Bone marrow (tissue), 2 donors: ENCODE results near the gene NLRC3.
"Not testable (repeated sequence)": the region's sequence is repeated elsewhere in the genome, so short reads cannot be mapped to it uniquely, and the experiment has no call there.

Experiments
- DNase-seq, 2 donors: peaks; one replicate each; lab custom pipeline; 2025; lab: John Stamatoyannopoulos, UW

Gene NLRC3

DNA sequence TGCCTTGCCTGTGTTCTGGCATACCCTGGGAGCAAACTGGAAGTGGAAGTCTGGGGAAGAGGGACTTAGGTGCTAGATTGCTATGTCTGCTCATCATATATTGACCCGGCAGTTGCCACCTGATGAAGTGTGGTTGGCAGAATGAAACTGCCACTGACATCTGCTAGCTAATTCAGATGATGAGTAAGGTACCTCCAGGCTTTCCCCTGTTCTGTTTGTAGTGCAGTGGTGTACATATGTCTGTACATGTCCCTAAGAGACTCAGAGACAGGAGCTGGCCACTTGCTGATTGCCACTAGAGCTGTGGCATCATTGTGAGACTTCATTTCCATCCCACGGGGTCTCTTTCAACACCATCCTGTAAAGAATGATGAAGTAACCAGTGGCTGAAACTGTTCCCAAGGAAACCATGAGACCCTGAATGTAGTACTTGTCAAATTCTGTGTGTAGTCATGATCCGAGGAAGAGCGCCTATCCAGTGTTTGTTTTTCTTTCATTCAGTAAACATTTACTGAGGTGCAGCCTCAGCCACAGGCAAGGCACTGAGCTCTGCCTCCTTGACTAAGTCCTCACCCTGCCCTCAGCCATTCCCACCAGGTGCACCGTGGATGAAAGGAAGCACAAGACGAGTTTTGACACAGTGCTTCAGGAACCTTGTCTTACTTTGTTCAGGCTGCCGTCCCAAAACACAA, 63.2 kb downstream of the NLRC3 start:
- DNase-seq, result no peak

DNA sequence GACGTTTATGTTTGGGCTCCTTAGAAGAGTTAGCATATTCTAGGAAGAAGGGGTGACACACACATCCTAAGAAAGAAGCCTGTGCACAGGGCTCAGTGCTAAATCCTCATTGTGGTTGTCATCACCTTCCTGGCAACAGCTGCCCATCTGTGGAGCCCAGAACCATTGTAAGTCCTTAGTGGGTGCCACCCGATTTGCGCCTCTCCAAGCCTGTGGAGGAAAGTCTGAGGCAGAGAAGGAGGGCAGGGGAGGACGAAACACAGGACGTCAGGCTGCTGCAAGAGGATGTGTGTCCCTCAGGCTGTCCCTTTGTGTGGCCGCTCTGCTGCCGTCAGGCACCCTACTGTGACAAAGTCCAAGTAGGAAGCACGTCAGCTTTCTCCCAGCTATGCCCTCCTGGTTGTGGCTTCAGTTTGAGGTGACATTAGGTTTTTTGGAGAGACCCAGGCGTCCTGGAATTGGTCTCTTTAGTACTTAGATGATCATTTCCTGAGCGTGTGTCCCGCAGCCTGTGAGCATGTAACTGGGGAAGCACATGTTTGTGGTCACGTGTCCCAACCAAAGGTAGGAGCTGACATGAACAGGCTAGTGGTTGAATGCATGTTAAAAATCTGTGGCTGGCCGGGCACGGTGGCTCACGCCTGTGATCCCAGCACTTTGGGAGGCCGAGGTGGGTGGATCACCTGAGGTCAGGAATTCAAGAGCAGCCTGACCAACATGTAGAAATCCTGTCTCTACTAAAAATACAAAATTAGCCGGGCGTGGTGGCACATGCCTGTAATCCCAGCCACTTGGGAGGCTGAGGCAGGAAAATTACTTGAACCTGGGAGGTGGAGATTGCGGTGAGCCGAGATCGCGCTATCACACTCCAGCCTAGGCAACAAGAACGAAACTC, 65.7 kb downstream of the NLRC3 start:
- no peak for DNase-seq

DNA sequence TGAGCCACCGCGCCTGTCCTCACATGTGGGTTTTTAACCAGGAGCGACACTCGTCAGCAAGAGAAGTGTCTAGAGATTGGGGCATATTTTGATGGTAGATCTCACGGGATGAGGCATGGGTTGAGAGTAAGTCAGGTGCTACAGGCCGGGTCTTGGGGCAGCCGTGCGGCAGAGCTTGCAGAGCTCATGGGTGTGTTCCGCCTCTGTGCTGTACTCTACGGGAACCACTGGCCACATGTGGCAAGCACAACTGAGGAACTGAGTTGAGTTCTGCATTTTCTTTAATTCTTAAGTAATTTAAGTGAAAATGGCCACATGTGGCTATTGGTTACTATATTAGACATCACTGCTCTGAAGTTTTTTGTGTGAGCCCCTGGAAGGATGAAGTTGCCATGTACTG, 66.8 kb downstream of the NLRC3 start:
- no peak for DNase-seq

DNA sequence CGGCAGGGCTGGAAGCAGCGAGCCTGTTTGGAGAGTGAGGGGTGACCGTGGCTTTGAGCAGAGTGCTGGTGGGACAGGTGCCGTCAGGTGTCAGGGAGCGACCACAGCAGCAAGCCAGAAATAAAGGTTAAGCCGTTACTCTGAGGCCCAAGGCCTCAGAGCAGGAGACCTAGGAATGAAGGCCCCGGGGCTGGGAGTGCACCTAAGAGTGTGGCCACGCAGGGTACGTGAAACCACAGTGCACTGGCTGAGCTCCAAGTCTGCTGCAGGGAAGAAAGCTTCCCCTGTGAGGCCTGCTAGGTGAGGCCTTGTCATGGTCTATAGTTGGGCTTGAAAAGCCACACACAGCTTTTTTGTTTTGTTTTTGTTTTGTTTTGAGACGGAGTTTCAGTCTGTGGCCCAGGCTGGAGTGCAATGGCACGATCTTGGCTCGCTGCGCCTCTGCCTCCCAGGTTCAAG, 67.7 kb downstream of the NLRC3 start:
- no peak for DNase-seq

DNA sequence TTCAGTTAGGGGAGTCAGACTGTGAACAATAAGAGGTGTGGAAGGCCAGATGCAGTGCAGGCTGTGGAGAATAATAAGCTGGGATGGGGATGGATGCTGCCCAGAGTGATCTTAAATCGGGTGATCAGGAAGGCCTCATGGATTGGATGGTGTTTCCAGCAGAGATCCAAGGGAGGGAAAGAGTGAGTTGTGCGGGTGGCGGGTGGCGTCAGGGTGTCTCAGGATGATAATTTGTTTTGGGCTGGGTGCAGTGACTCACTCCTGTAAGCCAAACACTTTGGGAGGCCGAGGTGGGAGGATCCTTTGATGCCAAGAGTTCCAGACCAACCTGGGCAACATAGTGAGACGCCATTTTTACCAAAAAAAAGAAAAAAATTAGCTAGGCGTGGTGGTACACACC, 68.5 kb downstream of the NLRC3 start:
- no peak for DNase-seq

DNA sequence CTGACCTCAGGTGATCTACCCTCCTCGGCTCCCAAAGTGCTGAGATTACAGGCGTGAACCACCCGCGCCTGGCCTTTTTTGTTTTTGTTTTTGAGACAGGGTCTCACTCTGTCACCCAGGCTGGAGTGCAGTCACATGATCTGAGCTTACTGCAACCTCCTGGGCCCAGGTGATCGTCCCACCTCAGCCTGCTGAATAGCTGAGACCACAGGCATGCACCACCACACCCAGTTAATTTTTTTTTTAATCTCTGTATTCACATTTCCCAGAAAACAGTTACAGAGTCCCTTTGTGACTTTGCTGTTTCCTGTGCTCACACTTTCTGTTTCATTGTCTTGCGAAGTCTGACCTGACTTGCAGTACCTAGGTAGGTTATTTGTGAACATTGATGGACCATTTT, 73.7 kb downstream of the NLRC3 start:
- DNase-seq, result no peak

DNA sequence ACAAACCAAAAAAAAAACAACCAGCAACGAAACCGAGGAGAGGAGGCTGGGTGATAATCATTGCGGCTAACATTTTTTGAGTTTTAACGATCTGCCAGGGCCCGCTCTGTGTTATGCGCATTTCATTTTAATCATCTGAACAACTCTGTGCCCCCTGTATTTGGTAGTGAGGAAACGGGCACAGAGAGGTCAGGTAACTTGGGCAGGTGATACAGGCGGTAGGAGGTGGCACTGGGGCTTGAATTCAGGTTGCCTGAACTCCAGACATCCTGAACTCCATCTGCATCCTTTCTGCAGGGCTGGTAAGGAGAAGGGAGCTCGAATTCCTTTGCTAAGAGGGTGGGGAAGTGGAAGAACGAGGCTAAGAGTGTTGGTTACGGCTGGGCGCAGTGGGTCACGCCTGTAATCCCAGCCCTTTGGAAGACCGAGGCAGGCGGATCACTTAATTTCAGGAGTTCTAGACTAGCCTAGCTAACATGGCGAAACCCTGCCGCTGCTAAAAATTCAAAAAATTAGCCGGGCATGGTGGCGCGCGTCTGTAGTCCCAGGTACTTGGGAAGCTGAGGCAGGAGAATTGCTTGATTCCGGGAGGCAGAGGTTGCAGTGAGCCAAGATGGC, 75.3 kb downstream of the NLRC3 start:
- DNase-seq, result no peak

DNA sequence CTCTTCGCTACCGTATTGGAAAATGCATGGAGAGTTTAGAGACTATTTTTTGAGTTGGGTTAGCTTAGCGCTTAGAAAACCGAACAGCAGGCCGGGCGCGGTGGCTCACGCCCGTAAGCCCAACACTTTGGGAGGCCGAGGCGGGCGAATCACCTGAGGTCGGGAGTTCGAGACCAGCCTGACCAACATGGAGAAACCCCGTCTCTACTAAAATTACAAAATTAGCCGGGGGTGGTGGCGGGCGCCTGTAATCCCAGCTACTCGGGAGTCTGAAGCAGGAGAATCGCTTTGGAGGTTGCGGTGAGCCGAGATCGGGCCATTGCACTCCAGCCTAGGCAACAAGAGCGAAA, 75.8 kb downstream of the NLRC3 start:
- not testable (repeated sequence) for DNase-seq

DNA sequence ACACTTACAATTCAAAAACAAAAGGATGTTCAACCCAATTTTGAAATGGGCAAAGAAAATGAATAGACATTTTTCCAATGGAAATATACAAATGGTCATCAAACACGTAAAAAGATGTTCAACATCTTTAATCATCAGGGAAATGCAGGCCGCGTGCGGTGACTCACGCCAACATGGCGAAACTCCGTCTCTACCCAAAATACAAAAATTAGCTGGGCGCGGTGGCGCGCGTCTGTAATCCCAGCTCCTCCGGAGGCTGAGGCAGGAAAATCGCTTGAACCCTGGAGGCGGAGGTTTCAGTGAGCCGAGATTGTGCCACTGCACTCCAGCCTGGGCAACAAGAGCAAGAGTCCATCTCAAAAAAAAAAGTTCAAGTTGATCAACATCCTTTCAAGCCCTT, 78.2 kb downstream of the NLRC3 start:
- no peak for DNase-seq

DNA sequence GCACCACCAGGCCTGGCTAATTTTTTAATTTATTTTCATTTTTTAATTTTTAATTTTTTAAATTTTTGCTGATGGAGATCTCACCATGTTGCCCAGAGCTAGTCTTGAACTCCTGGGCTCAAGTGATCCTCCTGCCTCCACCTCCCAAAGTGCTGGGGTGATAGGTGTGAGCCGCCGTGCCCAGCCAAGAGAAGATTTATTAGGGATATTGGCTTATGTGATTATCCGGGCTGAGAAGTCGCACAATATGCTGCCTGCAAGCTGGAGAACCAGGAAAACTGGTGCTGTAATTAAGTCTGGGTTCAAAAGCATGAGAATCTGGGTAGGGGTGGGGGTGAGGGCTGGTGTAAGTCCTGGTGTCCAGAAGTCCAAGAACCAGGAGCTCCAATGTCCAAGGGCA, 79.4 kb downstream of the NLRC3 start:
- DNase-seq, result no peak

DNA sequence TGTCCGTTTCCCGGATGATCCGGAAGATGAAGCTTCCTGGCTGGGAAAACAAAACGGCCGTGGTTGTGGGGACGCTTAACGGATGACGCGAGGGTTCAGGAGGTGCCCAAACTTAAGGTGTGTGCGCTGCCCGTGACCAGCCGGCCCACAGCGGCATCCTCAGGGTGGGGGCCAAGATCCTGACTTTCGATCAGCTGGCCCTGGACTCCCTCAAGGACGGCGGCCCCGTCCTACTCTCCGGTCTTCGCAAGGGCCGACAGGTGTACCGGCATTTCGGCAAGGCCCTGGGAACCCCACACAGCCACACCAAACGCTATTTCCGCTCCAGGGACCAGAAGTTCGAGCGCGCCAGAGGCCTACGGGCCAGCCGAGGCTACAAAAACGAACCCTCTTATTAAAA, 80.8 kb downstream of the NLRC3 start:
- no peak for DNase-seq

DNA sequence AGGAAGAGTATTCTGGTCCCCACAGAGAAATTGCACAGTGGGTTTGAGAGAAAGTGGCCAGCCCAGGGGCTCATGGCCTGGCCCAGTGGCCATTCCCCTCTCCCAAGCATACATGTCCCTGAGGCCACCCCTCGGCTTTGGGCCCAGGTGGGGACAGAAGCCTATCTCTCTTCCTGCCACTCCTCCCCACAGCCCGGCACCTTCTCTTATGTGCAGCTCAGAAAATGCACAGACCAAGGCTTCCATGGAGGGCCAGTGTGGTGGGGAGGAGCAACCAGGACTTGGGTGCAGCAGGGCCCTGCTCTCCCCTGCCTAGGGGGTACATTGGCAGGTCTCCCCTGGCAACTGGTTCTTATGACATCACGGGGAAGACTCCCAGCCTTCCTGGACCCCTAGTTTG, 82.0 kb downstream of the NLRC3 start, which contains the start of gene C16orf90:
Gene C16orf90 (minus strand): TSS at position 314 of the 400 bp plus-strand sequence. CDS start 68 bp downstream, at position 246.
- DNase-seq, result no peak

DNA sequence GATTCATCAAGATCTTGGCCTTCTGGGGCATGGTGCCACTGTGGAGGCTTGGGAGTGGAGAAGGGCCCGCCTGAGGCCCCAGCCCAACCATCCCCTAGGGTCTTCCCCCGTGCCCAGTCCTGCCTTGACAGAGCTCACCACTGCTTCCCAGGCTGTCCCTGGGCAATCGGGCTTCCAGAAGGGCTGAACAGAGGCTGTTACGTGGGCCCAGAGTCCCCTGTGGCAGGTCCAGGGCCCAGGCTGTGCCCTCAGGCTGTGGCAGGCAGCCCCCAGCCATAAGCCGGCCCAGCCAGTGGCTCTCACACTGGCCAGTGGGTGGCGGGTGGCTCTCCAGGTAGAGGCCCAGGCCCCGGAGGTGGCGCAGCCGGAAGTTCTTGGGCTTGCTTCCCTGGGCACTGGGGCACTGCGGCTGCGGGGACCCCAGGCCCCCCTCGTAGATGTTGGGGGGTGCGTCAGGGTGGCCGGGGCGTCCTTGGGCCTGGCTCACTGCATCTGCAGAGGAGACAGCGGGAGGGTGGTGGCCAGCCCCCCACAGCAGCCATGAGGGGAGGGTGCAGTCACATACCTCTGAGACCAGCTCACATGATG, 82.7 kb downstream of the NLRC3 start:
- DNase-seq, result no peak

DNA sequence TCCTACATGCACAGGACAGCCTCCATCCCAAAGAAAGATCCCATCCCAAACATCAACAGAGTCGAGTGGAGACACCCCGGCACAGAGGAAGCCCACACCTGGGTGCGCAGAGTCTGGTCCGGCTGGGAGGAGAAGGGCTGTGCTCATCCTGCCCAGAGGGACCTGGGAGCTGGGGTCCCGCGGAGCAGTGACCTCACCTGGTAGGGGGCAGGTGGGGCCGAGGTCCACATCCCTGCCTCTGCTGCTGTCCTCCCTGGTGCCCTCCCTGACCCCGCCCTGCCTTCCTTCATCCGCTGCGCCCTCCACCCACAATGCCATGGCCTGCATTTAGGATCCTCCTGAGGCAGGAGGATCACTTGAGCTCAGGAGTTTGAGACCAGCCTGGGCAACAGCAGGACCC, 84.8 kb downstream of the NLRC3 start:
- no peak for DNase-seq

DNA sequence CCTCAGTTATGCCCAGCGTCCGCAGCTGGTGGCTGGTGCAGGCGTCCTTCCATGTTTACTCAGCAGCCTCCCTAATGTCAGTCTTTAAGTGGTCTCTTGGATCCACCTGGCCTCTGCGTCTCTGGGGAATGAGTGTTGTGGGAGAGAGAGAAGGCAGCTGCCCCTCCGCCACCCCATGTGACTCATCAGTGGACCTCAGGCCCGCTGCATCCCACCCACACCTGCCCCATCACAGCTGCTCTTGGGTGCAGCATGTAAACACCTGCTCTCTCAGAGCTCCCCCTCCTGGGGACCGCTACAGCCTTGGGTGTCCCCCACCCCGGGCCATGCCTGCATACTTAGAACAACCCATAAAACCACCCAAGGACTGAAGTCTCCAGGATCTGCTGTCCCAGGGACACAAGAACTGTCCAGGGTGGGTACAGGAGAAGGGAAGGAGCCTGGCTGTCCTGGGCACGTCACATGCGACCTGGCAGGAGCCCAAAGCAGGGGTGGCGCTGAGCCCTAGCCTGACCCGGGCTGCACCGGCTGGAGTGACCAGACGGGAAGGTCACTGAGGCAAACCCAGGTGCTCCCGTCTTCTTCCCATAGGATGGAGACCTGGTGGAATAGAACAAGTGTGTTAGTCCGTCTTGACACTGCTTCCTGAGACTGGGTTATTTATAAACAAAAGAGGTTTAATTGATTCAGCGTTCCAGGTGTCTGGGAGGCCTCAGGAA, 86.1 kb downstream of the NLRC3 start:
- DNase-seq, result no peak
